Retinal pigment epithelial cell (primary cell): Measurements from ENCODE around the gene BSDC1.

Experiments
- DNase-seq: peaks from one replicate; pipeline ENCODE4 v3.0.0-alpha.2; 2010; ENCODE audit warnings: low read depth
- H3K4me3 ChIP-seq: 2 replicates; pipeline ENCODE4 v1.5.1; 2011; ENCODE audit warnings: mild to moderate bottlenecking, low read length, control low read depth, moderate library complexity
- TF ChIP-seq, protein P1 (sequence below): conservative IDR thresholded peaks from 2 replicates; pipeline ENCODE4 v1.5.1; 2011; ENCODE audit warnings: low read depth, low read length, control low read depth, inconsistent platforms

BSDC1 gene

DNA sequence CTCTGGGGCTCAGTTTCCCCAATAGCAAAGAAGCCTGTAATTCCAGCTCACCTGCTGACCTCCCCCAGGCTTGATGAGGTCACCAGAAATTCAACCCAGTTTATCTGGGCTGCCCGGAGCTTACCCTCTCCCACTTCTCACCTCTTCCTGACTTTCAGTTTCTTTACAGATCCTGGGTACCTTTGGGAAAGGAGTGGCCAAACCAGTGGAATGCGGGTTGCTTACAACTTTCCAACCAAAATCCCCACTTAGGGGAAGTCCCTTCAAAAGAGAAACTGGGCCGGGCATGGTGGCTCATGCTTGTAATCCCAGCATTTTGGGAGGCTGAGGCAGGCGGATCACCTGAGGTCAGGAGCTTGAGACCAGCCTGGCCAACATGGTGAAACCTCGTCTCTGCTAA lies 52.3 kb downstream of the BSDC1 start:
- no peak for DNase-seq
- no peak overlapping the region for H3K4me3 ChIP-seq
- TF ChIP-seq, protein P1, sequence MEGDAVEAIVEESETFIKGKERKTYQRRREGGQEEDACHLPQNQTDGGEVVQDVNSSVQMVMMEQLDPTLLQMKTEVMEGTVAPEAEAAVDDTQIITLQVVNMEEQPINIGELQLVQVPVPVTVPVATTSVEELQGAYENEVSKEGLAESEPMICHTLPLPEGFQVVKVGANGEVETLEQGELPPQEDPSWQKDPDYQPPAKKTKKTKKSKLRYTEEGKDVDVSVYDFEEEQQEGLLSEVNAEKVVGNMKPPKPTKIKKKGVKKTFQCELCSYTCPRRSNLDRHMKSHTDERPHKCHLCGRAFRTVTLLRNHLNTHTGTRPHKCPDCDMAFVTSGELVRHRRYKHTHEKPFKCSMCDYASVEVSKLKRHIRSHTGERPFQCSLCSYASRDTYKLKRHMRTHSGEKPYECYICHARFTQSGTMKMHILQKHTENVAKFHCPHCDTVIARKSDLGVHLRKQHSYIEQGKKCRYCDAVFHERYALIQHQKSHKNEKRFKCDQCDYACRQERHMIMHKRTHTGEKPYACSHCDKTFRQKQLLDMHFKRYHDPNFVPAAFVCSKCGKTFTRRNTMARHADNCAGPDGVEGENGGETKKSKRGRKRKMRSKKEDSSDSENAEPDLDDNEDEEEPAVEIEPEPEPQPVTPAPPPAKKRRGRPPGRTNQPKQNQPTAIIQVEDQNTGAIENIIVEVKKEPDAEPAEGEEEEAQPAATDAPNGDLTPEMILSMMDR, result no peak

DNA sequence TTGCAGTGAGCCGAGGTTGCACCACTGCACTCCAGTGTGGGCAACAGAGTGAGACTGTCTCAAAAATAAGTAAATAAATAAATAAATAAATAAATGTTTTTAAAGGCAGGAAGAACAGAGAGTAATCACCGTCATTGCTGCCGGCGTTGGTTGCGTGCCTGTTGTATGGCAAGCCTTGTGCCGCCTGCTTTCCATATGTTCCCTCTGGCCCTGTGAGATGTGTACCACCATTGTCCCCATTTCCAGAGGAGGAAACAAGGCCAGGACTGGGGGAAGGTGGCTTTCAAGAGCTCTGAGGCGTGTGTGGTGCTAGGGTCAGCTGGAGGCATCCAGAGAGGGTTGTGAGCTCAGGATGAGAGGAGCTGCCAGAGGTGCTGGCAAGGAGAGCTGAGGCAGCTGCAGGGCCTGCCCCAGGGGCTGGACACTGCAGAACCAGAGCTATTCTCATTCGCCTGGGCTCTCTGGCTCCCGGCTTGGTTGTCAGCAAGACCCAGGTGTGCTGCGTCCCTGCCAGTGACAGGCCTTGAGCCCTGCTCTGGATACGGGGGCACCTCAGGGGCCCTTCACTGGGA lies 53.0 kb downstream of the BSDC1 start:
- TF ChIP-seq, protein P1, result no peak

DNA sequence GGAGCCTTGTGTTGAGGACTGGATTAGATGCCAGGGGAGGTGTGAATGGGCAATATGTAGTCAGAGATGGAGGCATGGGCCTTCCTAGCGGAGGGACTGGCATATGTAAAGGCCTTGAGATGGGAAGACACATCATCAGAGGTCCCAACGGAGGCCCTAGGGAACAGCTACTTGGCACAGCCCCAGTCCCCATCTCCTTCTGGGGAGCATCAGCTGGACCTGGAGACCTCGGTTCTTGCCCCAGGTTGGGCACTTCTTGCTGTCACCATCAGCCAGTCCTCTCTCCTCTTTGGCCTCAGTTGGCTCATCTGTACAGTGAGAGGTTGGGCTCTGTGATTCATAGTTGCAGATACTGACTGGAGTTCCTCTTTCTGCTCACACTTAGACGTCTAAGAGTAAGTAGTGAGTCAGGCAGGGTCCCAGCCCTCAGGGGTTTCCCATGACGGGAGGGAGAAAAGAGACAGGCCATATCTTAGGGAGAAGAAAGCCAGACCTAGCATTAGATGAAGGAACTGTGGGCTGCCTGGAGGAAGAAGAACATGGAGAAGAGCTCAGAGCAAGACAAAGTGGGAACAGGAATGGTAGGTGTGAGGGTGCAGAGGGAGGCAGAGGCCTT lies 54.8 kb downstream of the BSDC1 start:
- H3K4me3 ChIP-seq, result no peak overlapping the region
- TF ChIP-seq, protein P1, result no peak
- DNase-seq, result no peak

More for the DNA sequence above, 53.0 kb downstream of the BSDC1 start:
- no peak overlapping the region for H3K4me3 ChIP-seq
- DNase-seq, result no peak

DNA sequence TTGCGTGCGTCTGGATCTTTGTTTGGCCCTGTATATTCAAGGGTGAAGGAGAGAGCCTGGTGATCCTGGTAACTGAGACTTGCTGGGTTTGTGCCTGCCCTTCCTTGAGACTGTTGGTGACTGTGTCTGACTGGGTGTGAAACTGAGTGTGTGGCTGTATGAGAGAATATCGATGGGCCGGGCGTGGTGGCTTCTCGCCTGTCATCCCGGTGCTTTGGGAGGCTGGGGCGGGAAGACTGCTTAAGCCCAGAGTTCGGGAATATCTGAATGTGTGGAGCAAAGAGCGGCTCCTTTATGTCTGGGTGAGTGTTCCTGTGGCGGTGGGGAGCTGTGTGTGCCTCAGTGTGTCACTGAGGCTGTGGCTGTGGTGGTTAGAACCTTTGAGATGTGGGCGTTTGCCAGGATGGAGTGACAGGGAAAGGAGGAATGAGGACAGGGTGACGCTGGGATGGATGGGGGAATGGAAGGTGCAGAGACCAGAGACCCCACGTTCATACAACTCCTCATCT lies 55.5 kb downstream of the BSDC1 start:
- TF ChIP-seq, protein P1, result no peak
- H3K4me3 ChIP-seq, result no peak overlapping the region
- DNase-seq, result no peak

DNA sequence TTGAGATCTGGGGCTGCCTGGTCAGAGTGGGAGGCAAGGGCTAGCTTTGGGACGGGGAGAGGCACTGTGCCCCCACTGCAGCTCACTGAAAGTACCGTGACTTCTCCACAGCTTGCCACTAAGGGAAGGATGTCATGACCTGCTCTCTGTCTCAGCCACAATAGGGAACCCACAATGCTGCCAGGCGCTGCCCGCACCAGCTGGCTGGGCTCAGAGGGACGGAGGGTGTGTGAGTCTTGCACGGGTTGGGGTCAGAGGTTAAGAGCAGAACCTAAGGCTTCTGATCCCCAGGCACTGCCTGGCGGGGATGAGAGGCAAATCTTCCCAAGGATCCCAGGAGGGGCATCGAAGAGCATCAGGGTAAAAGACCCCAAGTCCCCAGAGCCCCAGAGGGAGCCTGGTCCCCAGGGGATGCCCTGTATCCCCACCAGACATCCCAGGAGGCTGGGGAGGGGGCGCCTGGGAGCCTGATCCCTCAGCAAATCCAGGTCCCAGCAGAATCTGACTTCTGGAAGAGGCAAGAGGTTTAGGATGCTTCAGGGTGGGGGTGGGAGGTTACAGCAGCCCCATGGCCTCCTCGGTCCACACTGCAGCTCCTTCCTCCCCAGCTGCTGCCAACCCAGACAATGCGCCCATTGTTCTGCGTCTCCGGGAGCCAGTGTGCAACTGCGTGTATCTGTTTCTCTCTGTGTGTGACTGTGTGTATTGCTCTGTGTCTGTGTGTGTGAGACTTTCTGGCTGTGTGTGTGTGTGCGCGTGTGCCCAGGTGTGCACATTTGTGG lies 56.2 kb downstream of the BSDC1 start:
- TF ChIP-seq, protein P1, result no peak
- no peak for DNase-seq
- no peak overlapping the region for H3K4me3 ChIP-seq

- no peak for DNase-seq
- no peak overlapping the region for H3K4me3 ChIP-seq
- TF ChIP-seq, protein P1, result no peak
Measured at GRCh38 chr1:32336963-32337675, 57.1 kb downstream of the BSDC1 start.
